ENCODE results near the gene PHF1. TPM values are rescaled to one million over a fixed set of nuclear protein-coding genes. Genes with fewer than 3 reads are reported as not detected.

Gene PHF1
- total RNA-seq, 1 donor, result 30.8 TPM

DNA sequence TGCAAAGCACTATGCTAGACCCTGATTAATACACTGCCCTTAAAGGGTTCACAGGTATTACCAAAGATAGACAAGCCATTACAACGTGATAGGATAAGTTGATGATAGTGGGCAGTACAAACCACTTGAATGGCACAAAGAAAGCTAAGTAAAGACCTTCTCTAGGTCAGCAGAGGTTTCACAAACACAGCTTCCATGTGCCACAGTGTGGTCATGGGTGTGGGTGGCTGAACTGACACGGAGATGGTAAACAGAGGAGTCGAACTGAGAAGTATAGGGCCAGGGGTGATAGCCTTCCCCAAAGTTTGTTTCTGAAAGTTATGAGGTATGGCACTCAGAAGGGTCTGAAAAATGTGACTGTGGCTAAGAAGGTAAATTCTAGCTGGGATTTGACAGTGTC, 47.9 kb downstream of the PHF1 start:
- Histone ChIP-seq H4K20me1 (ENCODE audit: insufficient read depth, low read length) (no peaks in the 10 kb centered on the region), H3K79me2 (ENCODE audit: insufficient read depth, low read length) (peaks cover 23% of the 10 kb centered on the region), H3K27ac (ENCODE audit: low read depth, low read length) (no peak overlapping the region), H3K4me1 (ENCODE audit: insufficient read depth, low read length) (peaks cover 10% of the 10 kb centered on the region), H3K36me3 (ENCODE audit: insufficient read depth, low read length) (peaks cover 11% of the 10 kb centered on the region), H2AFZ (ENCODE audit: low read length) (no peak overlapping the region), H3K4me3 (ENCODE audit: insufficient read depth, low read length) (no peak overlapping the region), H3K4me2 (ENCODE audit: insufficient read depth, low read length) (no peak overlapping the region), H3K27me3 (ENCODE audit: insufficient read depth, low read length) (no peaks in the 10 kb centered on the region), H3K9me3 (ENCODE audit: low read depth, low read length) (no peaks in the 10 kb centered on the region)
- DNase-seq (ENCODE audit: insufficient read length, low spot score, missing footprints), result no peak
- TF ChIP-seq, protein P1, sequence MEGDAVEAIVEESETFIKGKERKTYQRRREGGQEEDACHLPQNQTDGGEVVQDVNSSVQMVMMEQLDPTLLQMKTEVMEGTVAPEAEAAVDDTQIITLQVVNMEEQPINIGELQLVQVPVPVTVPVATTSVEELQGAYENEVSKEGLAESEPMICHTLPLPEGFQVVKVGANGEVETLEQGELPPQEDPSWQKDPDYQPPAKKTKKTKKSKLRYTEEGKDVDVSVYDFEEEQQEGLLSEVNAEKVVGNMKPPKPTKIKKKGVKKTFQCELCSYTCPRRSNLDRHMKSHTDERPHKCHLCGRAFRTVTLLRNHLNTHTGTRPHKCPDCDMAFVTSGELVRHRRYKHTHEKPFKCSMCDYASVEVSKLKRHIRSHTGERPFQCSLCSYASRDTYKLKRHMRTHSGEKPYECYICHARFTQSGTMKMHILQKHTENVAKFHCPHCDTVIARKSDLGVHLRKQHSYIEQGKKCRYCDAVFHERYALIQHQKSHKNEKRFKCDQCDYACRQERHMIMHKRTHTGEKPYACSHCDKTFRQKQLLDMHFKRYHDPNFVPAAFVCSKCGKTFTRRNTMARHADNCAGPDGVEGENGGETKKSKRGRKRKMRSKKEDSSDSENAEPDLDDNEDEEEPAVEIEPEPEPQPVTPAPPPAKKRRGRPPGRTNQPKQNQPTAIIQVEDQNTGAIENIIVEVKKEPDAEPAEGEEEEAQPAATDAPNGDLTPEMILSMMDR (IDR thresholded peaks at IDR 0.05; ENCODE audit: extremely low read depth, low read depth, low read length), result no peak

DNA sequence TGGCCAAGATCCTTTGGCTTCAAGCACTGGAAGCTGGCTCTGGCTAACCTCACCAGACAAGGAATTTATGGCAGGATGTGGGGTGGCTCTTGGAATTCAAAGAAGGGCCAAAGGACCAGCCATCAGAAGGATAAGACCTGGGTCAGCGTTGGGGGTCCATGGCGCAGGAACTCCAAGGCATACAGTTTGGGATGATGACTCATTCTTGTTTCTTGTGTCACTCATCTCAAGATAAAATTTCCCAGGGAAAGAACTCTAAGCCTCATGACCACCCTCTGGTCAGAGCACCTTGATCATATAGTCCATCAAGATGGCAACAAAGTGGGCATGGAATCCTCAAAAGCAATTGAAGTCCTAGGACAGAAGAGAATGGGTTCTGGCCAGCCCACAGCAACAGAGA, 48.4 kb downstream of the PHF1 start:
- TF ChIP-seq, protein P1 (IDR thresholded peaks at IDR 0.05; ENCODE audit: extremely low read depth, low read depth, low read length), result no peak
- Histone ChIP-seq H3K4me1 (ENCODE audit: insufficient read depth, low read length) (peaks cover 9% of the 10 kb centered on the region), H3K4me3 (ENCODE audit: insufficient read depth, low read length) (no peak overlapping the region), H3K36me3 (ENCODE audit: insufficient read depth, low read length) (peaks cover 11% of the 10 kb centered on the region), H3K4me2 (ENCODE audit: insufficient read depth, low read length) (no peak overlapping the region), H3K27ac (ENCODE audit: low read depth, low read length) (no peak overlapping the region), H4K20me1 (ENCODE audit: insufficient read depth, low read length) (no peaks in the 10 kb centered on the region), H2AFZ (ENCODE audit: low read length) (no peak overlapping the region), H3K27me3 (ENCODE audit: insufficient read depth, low read length) (no peaks in the 10 kb centered on the region), H3K9me3 (ENCODE audit: low read depth, low read length) (no peaks in the 10 kb centered on the region), H3K79me2 (ENCODE audit: insufficient read depth, low read length) (peaks cover 20% of the 10 kb centered on the region)
- DNase-seq (ENCODE audit: insufficient read length, low spot score, missing footprints), result no peak

Small RNAs within 50 kb of the gene (small RNA-seq; reads per million reads assigned to genes)
- gene RPL35AP4, result not detected
- not detected for gene ZBTB9

Other genes with a start within 250 kb of the PHF1 start
- 1.8 TPM in 2 replicates for gene COL11A2, start 218.5 kb upstream of the PHF1 start, total RNA-seq
- 19.2 and 20.9 TPM in 2 replicates for gene RXRB, start 210.3 kb upstream of the PHF1 start, total RNA-seq
- gene SLC39A7, start 210.1 kb upstream of the PHF1 start, total RNA-seq, result 108 and 109 TPM in 2 replicates
- gene HSD17B8, start 206.4 kb upstream of the PHF1 start, total RNA-seq, result 2.7 and 3.3 TPM in 2 replicates
- gene RING1, start 202.5 kb upstream of the PHF1 start, total RNA-seq, result 34.0 and 34.2 TPM in 2 replicates
- gene VPS52, start 139.1 kb upstream of the PHF1 start, total RNA-seq, result 41.3 and 42.7 TPM in 2 replicates
- gene RPS18, start 138.9 kb upstream of the PHF1 start, total RNA-seq, result 1,994 and 2,278 TPM in 2 replicates
- 3.8 and 4.3 TPM in 2 replicates for gene B3GALT4, start 133.9 kb upstream of the PHF1 start, total RNA-seq
- 85.7 and 86.9 TPM in 2 replicates for gene WDR46, start 121.8 kb upstream of the PHF1 start, total RNA-seq
- gene PFDN6, start 121.4 kb upstream of the PHF1 start, total RNA-seq, result 14.1 and 15.9 TPM in 2 replicates
- 33.9 and 35.5 TPM in 2 replicates for gene RGL2, start 112.1 kb upstream of the PHF1 start, total RNA-seq
- gene TAPBP, start 96.9 kb upstream of the PHF1 start, total RNA-seq, result 90.2 and 92.6 TPM in 2 replicates
- 18.6 and 19.5 TPM in 2 replicates for gene ZBTB22, start 93.3 kb upstream of the PHF1 start, total RNA-seq
- gene DAXX, start 88.1 kb upstream of the PHF1 start, total RNA-seq, result 32.7 and 39.4 TPM in 2 replicates
- 3.2 and 4.0 TPM in 2 replicates for gene KIFC1, start 19.2 kb upstream of the PHF1 start, total RNA-seq
- 89.3 and 122 TPM in 2 replicates for gene CUTA, start 7.1 kb downstream of the PHF1 start, total RNA-seq
- 6.9 and 8.8 TPM in 2 replicates for gene SYNGAP1, start 9.1 kb downstream of the PHF1 start, total RNA-seq
- gene ZBTB9, start 43.6 kb downstream of the PHF1 start, total RNA-seq, result 4.1 and 4.7 TPM in 2 replicates
- 13.3 and 13.8 TPM in 2 replicates for gene BAK1, start 169.3 kb downstream of the PHF1 start, total RNA-seq
- gene ITPR3, start 210.3 kb downstream of the PHF1 start, total RNA-seq, result 46.7 and 52.2 TPM in 2 replicates